BLaER1 treated with 17β-estradiol and CSF1 and Interleukin-3, amounts not matched to agents 10 nM and 100 nM (cell line): ENCODE measurements around the gene NR4A2.
"Not testable (repeated sequence)": the region's sequence is repeated elsewhere in the genome, so short reads cannot be mapped to it uniquely, and the experiment has no call there.

Experiments used
- H3K27ac ChIP-seq, 11 experiments: shearing (Covaris generic); formaldehyde crosslinking; 2 replicates each; pipeline ENCODE4 v1.8.1; 2022
- H3K27me3 ChIP-seq, 11 experiments: shearing (Covaris generic); formaldehyde crosslinking; 2 replicates each; pipeline ENCODE4 v1.8.1; 2022
- H3K36me3 ChIP-seq, 11 experiments: shearing (Covaris generic); formaldehyde crosslinking; 2 replicates each; pipeline ENCODE4 v1.8.1; 2022
- H3K4me1 ChIP-seq, 10 experiments: shearing (Covaris generic); formaldehyde crosslinking; 2 replicates each; pipeline ENCODE4 v1.8.1; 2022
- H3K4me2 ChIP-seq, 11 experiments: shearing (Covaris generic); formaldehyde crosslinking; 2 replicates each; pipeline ENCODE4 v1.8.1; 2022
- H3K4me3 ChIP-seq, 10 experiments: shearing (Covaris generic); formaldehyde crosslinking; 2 replicates each; pipeline ENCODE4 v1.8.1; 2022
- H3K9ac ChIP-seq, 11 experiments: shearing (Covaris generic); formaldehyde crosslinking; 2 replicates each; pipeline ENCODE4 v1.8.1; 2022
- H3K9me3 ChIP-seq, 11 experiments: shearing (Covaris generic); formaldehyde crosslinking; replicated peaks in 1 of 11; 2 replicates each; pipeline ENCODE4 v1.8.1; 2022
- H4K20me1 ChIP-seq, 11 experiments: shearing (Covaris generic); formaldehyde crosslinking; 2 replicates each; pipeline ENCODE4 v1.8.1; 2022
- Cebpa-rat ChIP-seq, 11 experiments: shearing (Covaris generic); IDR thresholded peaks; 2 replicates each; pipeline ENCODE4 v1.8.1; 2022

NR4A2 gene

GRCh38 chr2:156305121-156305520 lies 27.4 kb downstream of the NR4A2 start:
- H3K27me3 ChIP-seq: no peaks in the 10 kb centered on the region
- no peaks in the 10 kb centered on the region; a peak in 1 of 22 replicates for H3K9me3 ChIP-seq
- no peak overlapping the region for H3K4me3 ChIP-seq
- H3K4me1 ChIP-seq: peaks cover 0 to 16% (median 6%) of the 10 kb centered on the region in 10 experiments; a peak in 10 of 20 replicates
- H3K4me2 ChIP-seq: no peak overlapping the region
- no peaks in the 10 kb centered on the region for H3K36me3 ChIP-seq
- no peak overlapping the region for H3K27ac ChIP-seq
- TF ChIP-seq Cebpa-rat (IDR thresholded peaks at IDR 0.05): no peak
- H4K20me1 ChIP-seq: no peaks in the 10 kb centered on the region
- no peak overlapping the region for H3K9ac ChIP-seq

- H4K20me1 ChIP-seq: no peaks in the 10 kb centered on the region
- H3K9ac ChIP-seq: no peak overlapping the region
- H3K27me3 ChIP-seq: no peaks in the 10 kb centered on the region
- no peaks in the 10 kb centered on the region; a peak in 1 of 22 replicates for H3K9me3 ChIP-seq
- no peak overlapping the region for H3K4me3 ChIP-seq
- H3K4me1 ChIP-seq: no peaks in the 10 kb centered on the region
- H3K27ac ChIP-seq: no peak overlapping the region
- TF ChIP-seq Cebpa-rat (IDR thresholded peaks at IDR 0.05): no peak
- no peaks in the 10 kb centered on the region for H3K36me3 ChIP-seq
- no peak overlapping the region for H3K4me2 ChIP-seq
Measured at GRCh38 chr2:156300337-156300736, 32.2 kb downstream of the NR4A2 start.

GRCh38 chr2:156294945-156295580 lies 37.5 kb downstream of the NR4A2 start:
- H3K9me3 ChIP-seq: peaks cover 0 to 13% (median 8%) of the 10 kb centered on the region in 11 experiments; a peak in 12 of 22 replicates
- H3K27me3 ChIP-seq: no peaks in the 10 kb centered on the region
- no peaks in the 10 kb centered on the region for H3K4me1 ChIP-seq
- no peak overlapping the region for H3K4me2 ChIP-seq
- no peak overlapping the region for H3K27ac ChIP-seq
- no peak overlapping the region for H3K4me3 ChIP-seq
- H3K36me3 ChIP-seq: no peaks in the 10 kb centered on the region
- H3K9ac ChIP-seq: no peak overlapping the region
- no peaks in the 10 kb centered on the region for H4K20me1 ChIP-seq
- TF ChIP-seq Cebpa-rat (IDR thresholded peaks at IDR 0.05): no peak

GRCh38 chr2:156293382-156293781 lies 39.1 kb downstream of the NR4A2 start:
- not testable (repeated sequence) for H3K27me3 ChIP-seq, H3K36me3 ChIP-seq, H3K4me2 ChIP-seq, H3K4me1 ChIP-seq, H3K27ac ChIP-seq, H3K9ac ChIP-seq, H4K20me1 ChIP-seq, H3K4me3 ChIP-seq
- peaks cover 0 to 13% (median 8%) of the 10 kb centered on the region in 11 experiments; a peak in 12 of 22 replicates for H3K9me3 ChIP-seq

- no peak for TF ChIP-seq Cebpa-rat (IDR thresholded peaks at IDR 0.05)
- no peaks in the 10 kb centered on the region for H3K9me3 ChIP-seq
- H3K4me1 ChIP-seq: no peaks in the 10 kb centered on the region
- H3K9ac ChIP-seq: no peak overlapping the region
- no peak overlapping the region for H3K4me2 ChIP-seq
- no peak overlapping the region for H3K4me3 ChIP-seq
- H3K36me3 ChIP-seq: no peaks in the 10 kb centered on the region
- no peaks in the 10 kb centered on the region for H3K27me3 ChIP-seq
- H3K27ac ChIP-seq: no peak overlapping the region
- H4K20me1 ChIP-seq: no peaks in the 10 kb centered on the region
Measured at GRCh38 chr2:156279446-156280150, 52.9 kb downstream of the NR4A2 start.
